GM12873 (cell line): Measurements from ENCODE around the gene GPR39.

ENCODE experiments used
- TF ChIP-seq, protein P1 (sequence below): IDR thresholded peaks from 2 replicates; pipeline ENCODE4 v1.5.1; 2012; ENCODE audit warnings: low read depth, mild to moderate bottlenecking, moderate library complexity, low read length, control low read depth; ENCODE audit not compliant: insufficient read depth; ENCODE audit errors: missing control alignments

GPR39 gene

DNA sequence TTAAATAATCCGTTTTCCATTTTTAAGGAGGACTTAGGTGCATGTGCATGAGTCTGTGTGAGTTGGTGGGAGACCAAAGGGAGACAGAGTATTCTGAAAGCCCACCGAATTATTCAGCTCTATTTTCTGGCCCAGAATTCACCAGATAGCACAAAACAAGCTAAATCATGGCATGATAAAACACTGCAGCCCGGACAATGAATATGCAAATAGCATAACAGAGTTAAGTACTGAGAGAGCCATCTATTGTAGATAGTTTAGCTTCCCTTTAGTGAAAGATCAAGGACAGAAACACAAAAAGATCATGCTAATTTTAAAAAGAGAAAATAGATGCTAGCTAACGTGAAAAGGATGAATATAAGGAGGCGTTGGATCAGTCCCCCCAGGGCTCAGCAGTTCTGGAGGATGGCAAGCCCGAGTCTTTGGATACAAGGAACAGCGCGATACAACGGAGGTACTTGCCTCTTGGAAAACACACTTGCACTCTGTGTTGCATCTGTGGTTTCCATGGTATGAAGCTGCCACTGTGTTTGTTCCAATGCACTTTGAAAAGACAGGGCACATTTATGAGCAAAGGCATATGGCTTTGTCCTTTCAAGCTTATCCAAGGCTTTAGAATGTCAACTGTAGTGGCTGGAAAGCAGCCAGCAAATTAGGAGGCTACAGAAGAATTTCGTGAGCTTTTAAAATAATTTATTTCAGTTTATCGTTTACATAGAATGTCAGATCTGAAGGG lies 133.5 kb downstream of the GPR39 start:
- TF ChIP-seq, protein P1, sequence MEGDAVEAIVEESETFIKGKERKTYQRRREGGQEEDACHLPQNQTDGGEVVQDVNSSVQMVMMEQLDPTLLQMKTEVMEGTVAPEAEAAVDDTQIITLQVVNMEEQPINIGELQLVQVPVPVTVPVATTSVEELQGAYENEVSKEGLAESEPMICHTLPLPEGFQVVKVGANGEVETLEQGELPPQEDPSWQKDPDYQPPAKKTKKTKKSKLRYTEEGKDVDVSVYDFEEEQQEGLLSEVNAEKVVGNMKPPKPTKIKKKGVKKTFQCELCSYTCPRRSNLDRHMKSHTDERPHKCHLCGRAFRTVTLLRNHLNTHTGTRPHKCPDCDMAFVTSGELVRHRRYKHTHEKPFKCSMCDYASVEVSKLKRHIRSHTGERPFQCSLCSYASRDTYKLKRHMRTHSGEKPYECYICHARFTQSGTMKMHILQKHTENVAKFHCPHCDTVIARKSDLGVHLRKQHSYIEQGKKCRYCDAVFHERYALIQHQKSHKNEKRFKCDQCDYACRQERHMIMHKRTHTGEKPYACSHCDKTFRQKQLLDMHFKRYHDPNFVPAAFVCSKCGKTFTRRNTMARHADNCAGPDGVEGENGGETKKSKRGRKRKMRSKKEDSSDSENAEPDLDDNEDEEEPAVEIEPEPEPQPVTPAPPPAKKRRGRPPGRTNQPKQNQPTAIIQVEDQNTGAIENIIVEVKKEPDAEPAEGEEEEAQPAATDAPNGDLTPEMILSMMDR = no peak

DNA sequence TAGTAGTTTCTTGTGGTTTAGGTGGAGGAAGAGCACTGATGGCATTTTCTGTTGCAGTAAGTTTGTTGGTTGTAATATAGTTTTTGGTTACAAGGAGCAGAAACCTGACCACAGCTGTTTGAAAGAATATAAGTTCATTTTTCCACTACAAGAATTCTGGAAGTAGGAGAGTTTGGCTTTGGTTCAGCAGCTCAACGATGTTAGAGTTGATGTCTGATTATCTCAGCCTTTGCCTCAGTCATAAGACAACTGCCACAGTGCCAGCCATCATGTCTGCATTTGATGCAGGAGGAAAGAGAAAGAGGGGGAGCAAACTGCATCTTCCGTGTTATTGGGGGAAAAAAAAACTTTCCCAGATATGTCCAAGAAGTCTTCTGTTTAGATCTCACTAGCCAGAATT lies 134.3 kb downstream of the GPR39 start:
- TF ChIP-seq, protein P1 = no peak

DNA sequence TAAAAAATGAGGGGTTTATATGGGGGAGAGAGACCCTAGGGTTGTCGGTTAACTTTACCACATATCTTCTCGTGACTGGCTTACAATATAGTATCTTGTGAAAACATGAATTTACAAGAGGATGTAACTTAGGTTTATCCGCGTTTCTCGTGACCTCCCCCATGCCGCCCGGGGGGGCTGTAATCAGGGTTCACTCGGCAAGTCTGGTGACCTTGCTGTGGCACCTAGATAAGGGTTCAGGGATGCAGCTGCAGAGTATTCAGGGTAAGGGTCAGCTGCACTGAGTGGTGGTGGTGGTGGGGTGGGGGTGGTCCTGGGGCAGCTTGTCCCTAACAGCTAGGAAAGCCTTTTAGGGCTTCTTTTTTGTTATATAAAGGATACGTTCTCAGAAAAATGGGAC lies 141.1 kb downstream of the GPR39 start:
- TF ChIP-seq, protein P1 = no peak

DNA sequence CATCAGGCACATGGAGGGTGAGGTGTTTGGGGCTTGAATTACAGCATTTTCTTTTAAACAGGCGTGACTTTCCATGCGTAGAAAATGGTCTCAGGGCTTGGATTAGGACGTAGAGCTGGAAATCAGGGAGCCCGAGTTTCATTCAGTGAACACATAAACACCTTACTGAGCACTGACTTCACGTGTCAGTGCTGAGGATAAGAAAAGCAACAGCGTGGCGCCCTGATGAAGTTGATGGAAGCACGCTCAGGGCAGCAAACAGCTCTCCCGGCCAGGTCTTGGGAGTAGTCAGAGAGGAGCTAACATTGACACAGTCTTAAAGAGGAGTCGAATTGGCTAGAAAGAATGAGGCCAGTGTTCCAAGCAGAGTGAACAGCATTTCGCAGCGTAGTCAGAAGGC lies 142.7 kb downstream of the GPR39 start:
- TF ChIP-seq, protein P1 = no peak

DNA sequence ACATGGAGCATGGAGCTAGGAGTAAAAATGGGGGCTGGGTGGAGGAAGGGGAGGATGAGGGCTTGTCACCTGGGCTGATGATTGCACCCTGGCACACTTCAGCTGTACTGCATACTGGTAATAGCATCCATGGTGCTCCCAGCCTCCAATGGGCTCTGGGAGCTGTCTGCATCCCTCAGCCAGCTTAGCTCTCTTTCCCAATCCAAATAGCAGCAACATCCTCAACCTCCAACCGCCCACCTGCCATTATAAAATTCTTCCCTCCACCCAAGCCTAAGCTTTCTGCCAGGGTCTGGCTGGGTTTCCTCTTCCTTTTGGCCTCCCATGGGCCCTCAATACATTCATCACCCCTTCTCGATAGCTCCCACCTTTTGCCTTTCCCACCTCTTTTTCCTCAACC lies 143.3 kb downstream of the GPR39 start:
- TF ChIP-seq, protein P1 = no peak

DNA sequence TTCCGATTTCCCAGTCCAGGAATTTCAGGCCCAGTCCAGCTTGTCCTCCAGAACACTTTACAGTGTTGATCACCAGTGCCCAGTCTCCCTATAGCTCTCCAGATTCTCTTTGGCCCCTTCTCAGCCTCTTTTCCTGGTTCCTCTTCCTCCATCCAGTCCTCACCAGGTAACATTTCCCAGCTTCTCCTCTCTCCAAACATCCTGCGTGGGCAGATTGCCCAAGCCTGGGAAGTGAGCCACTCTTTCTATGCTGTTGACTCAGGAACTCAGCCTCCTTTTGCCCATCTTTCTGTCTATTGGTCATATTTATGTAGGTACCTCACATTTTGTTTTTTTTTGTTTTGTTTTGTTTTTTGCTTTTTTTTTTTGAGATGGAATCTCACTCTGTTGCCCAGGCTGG lies 144.0 kb downstream of the GPR39 start:
- TF ChIP-seq, protein P1 = no peak

DNA sequence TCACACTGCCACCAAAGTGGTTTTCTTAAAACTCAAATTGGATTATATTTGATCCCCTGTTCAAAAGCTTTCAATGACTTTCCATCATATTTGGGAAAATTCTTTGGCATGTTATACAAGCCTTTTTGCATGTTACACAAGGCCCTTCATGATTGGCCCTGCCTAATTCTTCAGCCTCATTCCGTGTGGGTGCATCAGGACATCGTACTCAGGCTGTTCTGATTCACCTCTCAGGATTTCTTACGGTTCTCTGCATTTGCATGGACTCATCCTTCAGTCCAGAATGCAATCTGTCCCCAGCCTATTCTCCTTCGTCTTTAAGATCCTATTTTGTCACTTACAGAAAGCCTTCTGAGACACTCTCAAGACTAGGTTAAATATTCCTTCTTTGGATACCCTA lies 145.6 kb downstream of the GPR39 start:
- TF ChIP-seq, protein P1 = no peak
